ENCODE data around the gene GLYATL1B. TPM values are rescaled to one million over a fixed set of nuclear protein-coding genes. Genes with fewer than 3 reads are reported as not detected.

The GLYATL1B gene
- total and polyA plus RNA-seq, 2 of the 8 experiments (the other 6 are each of a cell fraction or from before 2014, with no cell fraction given), result not detected

- ChIA-PET CTCF (ENCODE audit: partially characterized antibody) (interaction anchor here (1.2 kb wide), 1 partner anchor 10 kb away, joined by 3 read pairs; no protein-coding TSS in a partner anchor), POLR2A (ENCODE audit: partially characterized antibody) (no interaction called here)
- Histone ChIP-seq H2BK120ac (replicated peaks; ENCODE audit: low read depth, low read length) (no peak overlapping the region), H3K9ac (replicated peaks in 1 of 4; ENCODE audit: extremely low read depth in 1 of 4, low read depth in 3 of 4, low read length in 3 of 4) (no peak overlapping the region), H3K56ac (replicated peaks; ENCODE audit: insufficient read length, low read depth, low read length) (no peak overlapping the region), H3K23me2 (ENCODE audit: low read depth, low read length) (no peaks in the 10 kb centered on the region), H3K36me3 (ENCODE audit: control insufficient read depth in 2 of 4, insufficient read depth in 4 of 4, low read length in 3 of 4) (no peaks in the 10 kb centered on the region), H3K4ac (replicated peaks; ENCODE audit: insufficient read length, low read depth, low read length) (no peak overlapping the region), H3K4me1 (replicated peaks in 1 of 4; ENCODE audit: control insufficient read depth in 3 of 4, insufficient read depth in 4 of 4, low read length in 3 of 4) (0 out of 7 replicates have a peak, but pooled peaks cover 0 to 1% (median 0%) of the 10 kb centered on the region in 4 experiments), H2BK20ac (ENCODE audit: low read length) (no peak overlapping the region), H2BK12ac (ENCODE audit: low read depth, low read length) (no peak overlapping the region), H3K4me2 (ENCODE audit: insufficient read depth in 1 of 2, low read depth in 2 of 2, low read length in 2 of 2) (no peak overlapping the region), H3K14ac (ENCODE audit: insufficient read length) (no peak overlapping the region), H4K8ac (ENCODE audit: extremely low read depth, insufficient read depth, low read length) (no peak overlapping the region), H3K27ac (ENCODE audit: low read depth, low read length) (no peak overlapping the region), H3K27me3 (replicated peaks in 1 of 4; ENCODE audit: control insufficient read depth in 3 of 4, extremely low read depth in 1 of 4, insufficient read depth in 3 of 4, low read length in 3 of 4) (no peaks in the 10 kb centered on the region), H3K23ac (ENCODE audit: insufficient read length) (no peak overlapping the region), H4K20me1 (replicated peaks in 1 of 2; ENCODE audit: control insufficient read depth in 1 of 2, insufficient read depth in 2 of 2, low read length in 2 of 2) (no peaks in the 10 kb centered on the region), H4K91ac (replicated peaks; ENCODE audit: insufficient read length, low read length) (no peak overlapping the region), H3K79me2 (ENCODE audit: control insufficient read depth in 1 of 2, insufficient read depth in 2 of 2, low read length in 2 of 2) (no peaks in the 10 kb centered on the region), H3K4me3 (ENCODE audit: extremely low read depth in 1 of 4, insufficient read depth in 2 of 4, low read depth in 3 of 4, low read length in 4 of 4) (no peak overlapping the region), H2BK5ac (ENCODE audit: low read depth, low read length) (no peak overlapping the region), H3K9me3 (ENCODE audit: insufficient read depth in 2 of 2, low read depth in 1 of 2, low read length in 1 of 2) (no peaks in the 10 kb centered on the region), H3K79me1 (ENCODE audit: low read depth, low read length) (no peaks in the 10 kb centered on the region), H2AFZ (ENCODE audit: low read length) (no peak overlapping the region), H4K5ac (ENCODE audit: insufficient read length, low read depth, low read length) (no peak overlapping the region), H2AK5ac (ENCODE audit: low read depth, low read length) (no peak overlapping the region), H2BK15ac (ENCODE audit: low read length) (no peak overlapping the region), H3K18ac (ENCODE audit: extremely low read depth, low read length) (no peak overlapping the region)
- DNase-seq (ENCODE audit: low read depth in 1 of 2, low spot score in 2 of 2) (no peak), FAIRE-seq (no peak)
- WGBS, 2 experiments (ENCODE audit: extremely low coverage in 1 of 2, insufficient coverage in 1 of 2, insufficient read length in 1 of 2, insufficient replicate concordance in 2 of 2, low coverage in 1 of 2, low lambda C conversion rate in 2 of 2, missing lambda C conversion rate in 1 of 2), result 96% methylated on average over 4 of the region's 4 CpGs; no CpG with 5 or more reads in 1 of the 2 experiments
- TF ChIP-seq BACH1 (IDR thresholded peaks at IDR 0.05; ENCODE audit: low read length), result no peak
- TF ChIP-seq EP300 (IDR thresholded peaks at IDR 0.05; ENCODE audit: borderline replicate concordance in 1 of 2, low read depth in 2 of 2, low read length in 2 of 2), result no peak
- no peak for TF ChIP-seq ASH2L (IDR thresholded peaks at IDR 0.05; ENCODE audit: low read length)
- TF ChIP-seq SIN3A (conservative IDR thresholded peaks at IDR 0.05 in 1 of 2, IDR thresholded peaks at IDR 0.05 in 1 of 2; ENCODE audit: low read depth in 1 of 2, low read length in 2 of 2), result no peak
- TF ChIP-seq CHD2 (IDR thresholded peaks at IDR 0.05; ENCODE audit: low read length), result no peak
- no peak for TF ChIP-seq RAD21 (IDR thresholded peaks at IDR 0.05 in 1 of 2, conservative IDR thresholded peaks at IDR 0.05 in 1 of 2; ENCODE audit: low read depth in 2 of 2, low read length in 2 of 2)
- no peak for TF ChIP-seq RBBP5 (IDR thresholded peaks at IDR 0.05; ENCODE audit: borderline replicate concordance, low read depth, low read length)
- TF ChIP-seq POU5F1 (IDR thresholded peaks at IDR 0.05; ENCODE audit: low read depth, low read length), result no peak
- TF ChIP-seq HDAC2 (IDR thresholded peaks at IDR 0.05; ENCODE audit: borderline replicate concordance in 1 of 2, low read depth in 2 of 2, low read length in 2 of 2), result no peak
- TF ChIP-seq ATF2 (IDR thresholded peaks at IDR 0.05; ENCODE audit: low read length), result no peak
- no peak for TF ChIP-seq FOSL1 (IDR thresholded peaks at IDR 0.05; ENCODE audit: insufficient read depth, low read depth, low read length)
- TF ChIP-seq CREB1 (IDR thresholded peaks at IDR 0.05), result no peak
Observed at GRCh38 chr11:59088162-59088561, 2.1 kb downstream of the GLYATL1B start.

Measured in H1 (cell line).